ENCODE data around the gene NOX4.

- TF ChIP-seq CTCF (IDR thresholded peaks at IDR 0.05), result no peak
- TF ChIP-seq POLR2A (IDR thresholded peaks at IDR 0.05), result no peak
Observed at GRCh38 chr11:89279176-89279575, 212.0 kb downstream of the NOX4 start.

Measured in stomach (tissue), 4 donors.